ENCODE measurements around the gene DHRS12. TPM values are rescaled to one million over a fixed set of nuclear protein-coding genes. Genes with fewer than 3 reads are reported as not detected.

Gene DHRS12
- total RNA-seq, 4 donors from 2014 or later, result 7.6 to 11.8 (median 10.3) TPM

GRCh38 chr13:51820016-51820597 is 16.1 kb upstream of the DHRS12 start:
- no peak for DNase-seq (ENCODE audit: low spot score in 2 of 2)
- intact Hi-C loops (cut with DNase I; ENCODE audit: low total_unique reads), result no loop called here
- H3K4me3 ChIP-seq (ENCODE audit: low read depth, poor library complexity, severe bottlenecking), result no peak overlapping the region
- 82 to 84% methylated on average over 4 of the region's 4 CpGs for WGBS, 2 donors
- TF ChIP-seq POLR2A (IDR thresholded peaks at IDR 0.05), result no peak
- TF ChIP-seq, protein P1, sequence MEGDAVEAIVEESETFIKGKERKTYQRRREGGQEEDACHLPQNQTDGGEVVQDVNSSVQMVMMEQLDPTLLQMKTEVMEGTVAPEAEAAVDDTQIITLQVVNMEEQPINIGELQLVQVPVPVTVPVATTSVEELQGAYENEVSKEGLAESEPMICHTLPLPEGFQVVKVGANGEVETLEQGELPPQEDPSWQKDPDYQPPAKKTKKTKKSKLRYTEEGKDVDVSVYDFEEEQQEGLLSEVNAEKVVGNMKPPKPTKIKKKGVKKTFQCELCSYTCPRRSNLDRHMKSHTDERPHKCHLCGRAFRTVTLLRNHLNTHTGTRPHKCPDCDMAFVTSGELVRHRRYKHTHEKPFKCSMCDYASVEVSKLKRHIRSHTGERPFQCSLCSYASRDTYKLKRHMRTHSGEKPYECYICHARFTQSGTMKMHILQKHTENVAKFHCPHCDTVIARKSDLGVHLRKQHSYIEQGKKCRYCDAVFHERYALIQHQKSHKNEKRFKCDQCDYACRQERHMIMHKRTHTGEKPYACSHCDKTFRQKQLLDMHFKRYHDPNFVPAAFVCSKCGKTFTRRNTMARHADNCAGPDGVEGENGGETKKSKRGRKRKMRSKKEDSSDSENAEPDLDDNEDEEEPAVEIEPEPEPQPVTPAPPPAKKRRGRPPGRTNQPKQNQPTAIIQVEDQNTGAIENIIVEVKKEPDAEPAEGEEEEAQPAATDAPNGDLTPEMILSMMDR (IDR thresholded peaks at IDR 0.05), result no peak

DNA sequence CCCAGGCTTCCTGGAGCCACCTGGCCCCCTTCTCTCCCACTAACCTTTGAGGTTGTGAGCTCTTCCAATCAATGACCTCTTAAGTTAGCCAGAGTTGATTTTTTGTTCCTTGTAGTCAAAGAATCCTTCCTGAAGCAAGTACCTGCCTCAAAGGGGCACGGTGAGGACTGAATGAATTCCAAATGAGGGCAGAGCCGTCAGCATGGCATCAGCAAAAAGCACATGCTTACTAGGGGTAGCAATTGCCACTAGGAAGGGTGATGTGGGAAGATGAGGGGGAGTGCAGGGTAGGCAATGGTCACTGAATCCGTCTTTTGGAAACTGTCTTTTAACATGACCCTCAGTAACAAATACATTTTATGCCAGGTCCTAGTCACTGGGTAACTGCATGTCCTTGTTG is 15.6 kb upstream of the DHRS12 start:
- no peak for DNase-seq (ENCODE audit: low spot score in 2 of 2)
- 84 to 86% methylated on average over 3 of the region's 3 CpGs for WGBS, 2 donors
- H3K4me3 ChIP-seq (ENCODE audit: low read depth, poor library complexity, severe bottlenecking), result no peak overlapping the region
- intact Hi-C loops (cut with DNase I; ENCODE audit: low total_unique reads), result no loop called here
- no peak for TF ChIP-seq POLR2A (IDR thresholded peaks at IDR 0.05)
- TF ChIP-seq, protein P1 (IDR thresholded peaks at IDR 0.05), result no peak

DNA sequence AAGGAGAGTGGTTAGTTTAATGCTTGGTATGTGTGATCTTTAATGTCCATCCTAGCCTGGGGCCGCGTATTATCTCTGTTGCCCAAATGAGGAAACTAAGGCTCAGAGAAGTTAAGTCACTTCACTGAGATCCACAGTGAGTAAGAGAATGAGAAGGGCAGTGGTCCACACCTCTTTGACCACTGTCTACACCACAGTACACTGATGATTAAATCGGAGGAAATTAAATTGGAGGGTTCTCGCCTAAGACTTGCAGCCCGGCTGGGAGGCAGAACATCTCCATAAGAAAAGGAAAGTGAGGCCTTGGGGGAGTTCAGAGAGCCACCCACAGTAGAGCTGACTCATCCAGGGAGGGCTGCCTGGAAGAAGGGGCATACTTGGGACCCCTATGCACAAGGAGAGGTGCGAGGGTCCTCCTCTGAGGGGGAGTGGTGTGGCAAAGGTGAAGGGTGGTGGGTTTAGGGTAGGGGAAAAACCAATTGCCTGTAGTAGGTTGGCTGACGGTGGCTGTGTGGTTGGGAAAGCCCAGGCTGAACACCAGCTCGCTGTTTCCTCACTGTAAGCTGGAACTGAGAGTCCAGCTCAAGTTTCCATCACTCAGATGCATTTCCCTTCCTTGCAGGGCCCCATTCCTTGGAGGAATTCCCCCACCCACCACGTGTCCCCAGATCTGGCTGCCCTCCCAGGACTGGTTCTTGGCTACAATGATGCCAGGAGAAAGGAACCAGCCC is 15.0 kb upstream of the DHRS12 start:
- whole genome bisulfite sequencing, 2 donors, result 68 to 69% methylated on average over 9 of the region's 9 CpGs
- no peak for DNase-seq (ENCODE audit: low spot score in 2 of 2)
- TF ChIP-seq, protein P1 (IDR thresholded peaks at IDR 0.05), result no peak
- TF ChIP-seq POLR2A (IDR thresholded peaks at IDR 0.05), result no peak
- intact Hi-C loops (cut with DNase I; ENCODE audit: low total_unique reads), result no loop called here
- no peak overlapping the region for H3K4me3 ChIP-seq (ENCODE audit: low read depth, poor library complexity, severe bottlenecking)

GRCh38 chr13:51818276-51818675 is 14.3 kb upstream of the DHRS12 start:
- TF ChIP-seq, protein P1 (IDR thresholded peaks at IDR 0.05), result no peak
- intact Hi-C loops (cut with DNase I; ENCODE audit: low total_unique reads), result no loop called here
- WGBS, 2 donors, result 89 to 98% methylated on average over 4 of the region's 4 CpGs
- no peak for DNase-seq (ENCODE audit: low spot score in 2 of 2)
- H3K4me3 ChIP-seq (ENCODE audit: low read depth, poor library complexity, severe bottlenecking), result no peak overlapping the region

- H3K4me3 ChIP-seq (ENCODE audit: low read depth, poor library complexity, severe bottlenecking), result no peak overlapping the region
- intact Hi-C loops (cut with DNase I; ENCODE audit: low total_unique reads), result no loop called here
- 84 to 89% methylated on average over 8 of the region's 8 CpGs for WGBS, 2 donors
- no peak for DNase-seq (ENCODE audit: low spot score in 2 of 2)
- no peak for TF ChIP-seq POLR2A (IDR thresholded peaks at IDR 0.05)
- TF ChIP-seq, protein P1 (IDR thresholded peaks at IDR 0.05), result no peak
These were observed 13.8 kb upstream of the DHRS12 start for GRCh38 chr13:51817717-51818116.

All from lower leg skin (tissue), 4 donors.